GM12874 (cell line): ENCODE measurements around the gene KCNG1.

ENCODE experiments used
- CTCF ChIP-seq: IDR thresholded peaks from 2 replicates; pipeline ENCODE4 v1.5.1; 2011; ENCODE audit warnings: low read depth, mild to moderate bottlenecking, control low read depth, low read length, moderate library complexity; ENCODE audit not compliant: insufficient read depth

The KCNG1 gene

GRCh38 chr20:51016521-51016920 is 6.4 kb downstream of the KCNG1 start:
- no peak for TF ChIP-seq CTCF

- peak; percentile 73 for TF ChIP-seq CTCF
Observed at GRCh38 chr20:51014797-51015722, 7.8 kb downstream of the KCNG1 start.

- TF ChIP-seq CTCF = no peak
Observed at GRCh38 chr20:51013577-51014330, 9.2 kb downstream of the KCNG1 start.

GRCh38 chr20:51012357-51012756 is 10.6 kb downstream of the KCNG1 start:
- TF ChIP-seq CTCF = no peak

GRCh38 chr20:51011479-51011878 is 11.4 kb downstream of the KCNG1 start:
- TF ChIP-seq CTCF = no peak

GRCh38 chr20:51010932-51011331 is 12.0 kb downstream of the KCNG1 start:
- no peak for TF ChIP-seq CTCF

GRCh38 chr20:51010043-51010365 is 12.9 kb downstream of the KCNG1 start:
- TF ChIP-seq CTCF = no peak
